ACHN (cell line): ENCODE data around the gene KRT2.
A peak's percentile ranks its signal among the peaks of the same experiment; 100 is the strongest.
"Not testable (repeated sequence)": the region's sequence is repeated elsewhere in the genome, so short reads cannot be mapped to it uniquely, and the experiment has no call there.

Experiments
- DNase-seq: peaks from one replicate; pipeline ENCODE4 v3.0.0-alpha.2; 2015
- in situ Hi-C: cut with HindIII; loops from 2 replicates; pipeline ENCODE4 v1.10.0; 2017; ENCODE audit warnings: low sequenced_read_pairs, low pct_ligation_motif_present, low pct_unique_long_range_greater_than_20kb

The KRT2 gene

GRCh38 chr12:52670961-52671360 lies 18.9 kb upstream of the KRT2 start:
- in situ Hi-C loops = no loop called here
- DNase-seq = no peak

GRCh38 chr12:52670506-52670905 lies 18.5 kb upstream of the KRT2 start:
- in situ Hi-C loops = no loop called here
- no peak for DNase-seq

GRCh38 chr12:52669941-52670340 lies 17.9 kb upstream of the KRT2 start:
- DNase-seq = not testable (repeated sequence)

GRCh38 chr12:52669426-52669825 lies 17.4 kb upstream of the KRT2 start:
- in situ Hi-C loops = no loop called here
- DNase-seq = no peak

More at GRCh38 chr12:52669941-52670340, 17.9 kb upstream of the KRT2 start:
- in situ Hi-C loops = not testable (repeated sequence)

- no peak for DNase-seq
- in situ Hi-C loops = no loop called here
Observed at GRCh38 chr12:52667931-52668330, 15.9 kb upstream of the KRT2 start.

GRCh38 chr12:52667509-52667908 lies 15.5 kb upstream of the KRT2 start:
- peak; percentile 17 for DNase-seq
- in situ Hi-C loops = no loop called here

GRCh38 chr12:52666471-52666870 lies 14.5 kb upstream of the KRT2 start:
- DNase-seq = no peak
- in situ Hi-C loops = no loop called here

- in situ Hi-C loops = no loop called here
- DNase-seq = no peak
Observed at GRCh38 chr12:52663420-52663819, 11.4 kb upstream of the KRT2 start.

- DNase-seq = no peak
- in situ Hi-C loops = no loop called here
Observed at GRCh38 chr12:52662918-52663229, 10.9 kb upstream of the KRT2 start.

GRCh38 chr12:52662093-52662917 lies 10.3 kb upstream of the KRT2 start:
- no peak for DNase-seq
- in situ Hi-C loops = no loop called here

GRCh38 chr12:52661668-52662067 lies 9.7 kb upstream of the KRT2 start:
- no peak for DNase-seq
- in situ Hi-C loops = no loop called here

- no peak for DNase-seq
- in situ Hi-C loops = no loop called here
Observed at GRCh38 chr12:52660934-52661499, 9.0 kb upstream of the KRT2 start.

- no peak for DNase-seq
- in situ Hi-C loops = no loop called here
Observed at GRCh38 chr12:52659951-52660350, 7.9 kb upstream of the KRT2 start.

GRCh38 chr12:52659395-52659794 lies 7.4 kb upstream of the KRT2 start:
- in situ Hi-C loops = no loop called here
- DNase-seq = no peak

GRCh38 chr12:52658196-52658595 lies 6.2 kb upstream of the KRT2 start:
- in situ Hi-C loops = no loop called here
- no peak for DNase-seq

GRCh38 chr12:52657250-52657902 lies 5.4 kb upstream of the KRT2 start:
- in situ Hi-C loops = no loop called here
- no peak for DNase-seq

GRCh38 chr12:52656616-52657015 lies 4.6 kb upstream of the KRT2 start:
- no peak for DNase-seq
- in situ Hi-C loops = no loop called here

GRCh38 chr12:52655720-52656124 lies 3.7 kb upstream of the KRT2 start:
- in situ Hi-C loops = no loop called here
- no peak for DNase-seq

GRCh38 chr12:52655251-52655650 lies 3.2 kb upstream of the KRT2 start:
- DNase-seq = no peak
- in situ Hi-C loops = no loop called here

- peak; percentile 41 for DNase-seq
- in situ Hi-C loops = no loop called here
Observed at GRCh38 chr12:52650520-52651081, 1.4 kb downstream of the KRT2 start.
